ENCODE measurements around the gene PEX5L.

PEX5L gene

GRCh38 chr3:180002006-180002405, 34.7 kb downstream of the PEX5L start:
- TF ChIP-seq FOXP2 (optimal IDR thresholded peaks at IDR 0.05; ENCODE audit: borderline replicate concordance, extremely low read depth, extremely low read length, insufficient read depth): no peak
- no peak for TF ChIP-seq TAF1 (IDR thresholded peaks at IDR 0.05; ENCODE audit: borderline replicate concordance, insufficient read depth, low read length)
- no peak for TF ChIP-seq POLR2AphosphoS5 (IDR thresholded peaks at IDR 0.05; ENCODE audit: low read depth, low read length)
- TF ChIP-seq SIN3A (IDR thresholded peaks at IDR 0.05; ENCODE audit: borderline replicate concordance, insufficient read depth, low read length): no peak
- TF ChIP-seq, protein P1, sequence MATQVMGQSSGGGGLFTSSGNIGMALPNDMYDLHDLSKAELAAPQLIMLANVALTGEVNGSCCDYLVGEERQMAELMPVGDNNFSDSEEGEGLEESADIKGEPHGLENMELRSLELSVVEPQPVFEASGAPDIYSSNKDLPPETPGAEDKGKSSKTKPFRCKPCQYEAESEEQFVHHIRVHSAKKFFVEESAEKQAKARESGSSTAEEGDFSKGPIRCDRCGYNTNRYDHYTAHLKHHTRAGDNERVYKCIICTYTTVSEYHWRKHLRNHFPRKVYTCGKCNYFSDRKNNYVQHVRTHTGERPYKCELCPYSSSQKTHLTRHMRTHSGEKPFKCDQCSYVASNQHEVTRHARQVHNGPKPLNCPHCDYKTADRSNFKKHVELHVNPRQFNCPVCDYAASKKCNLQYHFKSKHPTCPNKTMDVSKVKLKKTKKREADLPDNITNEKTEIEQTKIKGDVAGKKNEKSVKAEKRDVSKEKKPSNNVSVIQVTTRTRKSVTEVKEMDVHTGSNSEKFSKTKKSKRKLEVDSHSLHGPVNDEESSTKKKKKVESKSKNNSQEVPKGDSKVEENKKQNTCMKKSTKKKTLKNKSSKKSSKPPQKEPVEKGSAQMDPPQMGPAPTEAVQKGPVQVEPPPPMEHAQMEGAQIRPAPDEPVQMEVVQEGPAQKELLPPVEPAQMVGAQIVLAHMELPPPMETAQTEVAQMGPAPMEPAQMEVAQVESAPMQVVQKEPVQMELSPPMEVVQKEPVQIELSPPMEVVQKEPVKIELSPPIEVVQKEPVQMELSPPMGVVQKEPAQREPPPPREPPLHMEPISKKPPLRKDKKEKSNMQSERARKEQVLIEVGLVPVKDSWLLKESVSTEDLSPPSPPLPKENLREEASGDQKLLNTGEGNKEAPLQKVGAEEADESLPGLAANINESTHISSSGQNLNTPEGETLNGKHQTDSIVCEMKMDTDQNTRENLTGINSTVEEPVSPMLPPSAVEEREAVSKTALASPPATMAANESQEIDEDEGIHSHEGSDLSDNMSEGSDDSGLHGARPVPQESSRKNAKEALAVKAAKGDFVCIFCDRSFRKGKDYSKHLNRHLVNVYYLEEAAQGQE (IDR thresholded peaks at IDR 0.05; ENCODE audit: insufficient read depth in 1 of 2, low read depth in 2 of 2, low read length in 2 of 2): no peak

DNA sequence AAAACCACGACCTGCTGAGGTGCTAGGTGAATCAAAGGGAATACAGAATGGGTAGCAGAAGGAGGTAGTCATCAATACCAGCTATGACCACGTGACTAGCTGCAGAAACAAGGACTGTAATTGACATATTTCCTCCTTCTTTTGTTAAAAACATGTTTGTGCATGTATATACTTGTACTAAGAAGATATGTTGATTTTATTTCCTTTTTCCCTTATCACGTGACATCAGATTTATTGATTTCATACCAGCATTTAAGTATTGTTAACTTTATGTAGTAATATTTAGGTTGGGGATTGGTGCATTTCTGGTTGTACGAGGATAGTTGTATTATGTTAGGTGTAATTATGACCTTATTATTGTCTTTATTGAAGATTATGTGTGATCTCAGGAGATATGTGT, 36.2 kb downstream of the PEX5L start:
- TF ChIP-seq FOXP2 (optimal IDR thresholded peaks at IDR 0.05; ENCODE audit: borderline replicate concordance, extremely low read depth, extremely low read length, insufficient read depth) (no peak), TAF1 (IDR thresholded peaks at IDR 0.05; ENCODE audit: borderline replicate concordance, insufficient read depth, low read length) (no peak), POLR2AphosphoS5 (IDR thresholded peaks at IDR 0.05; ENCODE audit: low read depth, low read length) (no peak), SIN3A (IDR thresholded peaks at IDR 0.05; ENCODE audit: borderline replicate concordance, insufficient read depth, low read length) (no peak)
- TF ChIP-seq, protein P1 (IDR thresholded peaks at IDR 0.05; ENCODE audit: insufficient read depth in 1 of 2, low read depth in 2 of 2, low read length in 2 of 2): no peak

DNA sequence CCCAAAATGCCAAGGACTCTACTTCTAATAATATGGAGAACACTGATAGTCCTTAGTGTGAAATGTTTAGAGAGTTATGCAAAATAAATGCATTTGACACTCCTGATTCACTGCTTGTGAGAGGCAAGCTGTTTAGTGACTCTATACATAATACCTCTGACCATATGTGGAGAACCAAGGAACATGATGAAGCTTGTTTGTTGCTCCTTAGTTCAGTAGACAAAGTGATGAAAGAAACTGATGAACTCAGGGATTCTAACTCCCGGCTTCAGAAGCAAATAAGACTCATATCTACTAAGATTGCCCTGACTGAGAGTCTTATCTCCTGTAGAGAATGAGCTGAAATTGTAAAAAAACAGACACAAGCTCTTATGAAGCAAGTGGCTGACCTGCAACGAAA, 41.3 kb downstream of the PEX5L start:
- no peak for TF ChIP-seq SIN3A (IDR thresholded peaks at IDR 0.05; ENCODE audit: borderline replicate concordance, insufficient read depth, low read length)
- TF ChIP-seq TAF1 (IDR thresholded peaks at IDR 0.05; ENCODE audit: borderline replicate concordance, insufficient read depth, low read length): no peak
- TF ChIP-seq FOXP2 (optimal IDR thresholded peaks at IDR 0.05; ENCODE audit: borderline replicate concordance, extremely low read depth, extremely low read length, insufficient read depth): no peak
- TF ChIP-seq POLR2AphosphoS5 (IDR thresholded peaks at IDR 0.05; ENCODE audit: low read depth, low read length): no peak
- TF ChIP-seq, protein P1 (IDR thresholded peaks at IDR 0.05; ENCODE audit: insufficient read depth in 1 of 2, low read depth in 2 of 2, low read length in 2 of 2): no peak

DNA sequence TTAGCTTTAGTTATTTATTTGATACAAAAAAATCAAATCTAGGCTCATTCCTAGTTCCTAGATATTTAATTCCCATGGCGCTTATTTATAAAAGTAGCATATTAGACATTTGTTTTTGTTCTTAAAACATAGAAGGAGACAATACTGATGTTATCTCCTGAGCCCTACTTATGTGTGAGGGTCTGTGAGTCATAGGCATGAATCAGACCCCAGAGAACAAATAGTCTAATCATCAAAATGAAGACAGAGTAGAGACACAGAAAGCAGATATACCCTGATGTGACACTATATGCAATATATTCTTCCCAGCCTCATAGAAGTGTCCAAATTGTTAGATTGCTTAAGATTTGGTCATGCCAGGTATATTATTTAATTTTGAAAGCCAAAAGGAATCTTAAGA, 44.9 kb downstream of the PEX5L start:
- no peak for TF ChIP-seq TAF1 (IDR thresholded peaks at IDR 0.05; ENCODE audit: borderline replicate concordance, insufficient read depth, low read length)

- TF ChIP-seq FOXP2 (optimal IDR thresholded peaks at IDR 0.05; ENCODE audit: borderline replicate concordance, extremely low read depth, extremely low read length, insufficient read depth): no peak
- TF ChIP-seq, protein P1 (IDR thresholded peaks at IDR 0.05; ENCODE audit: insufficient read depth in 1 of 2, low read depth in 2 of 2, low read length in 2 of 2): no peak
- no peak for TF ChIP-seq SIN3A (IDR thresholded peaks at IDR 0.05; ENCODE audit: borderline replicate concordance, insufficient read depth, low read length)
- TF ChIP-seq TAF1 (IDR thresholded peaks at IDR 0.05; ENCODE audit: borderline replicate concordance, insufficient read depth, low read length): no peak
- TF ChIP-seq POLR2AphosphoS5 (IDR thresholded peaks at IDR 0.05; ENCODE audit: low read depth, low read length): no peak
These were observed 45.6 kb downstream of the PEX5L start for GRCh38 chr3:179991104-179991503.

All from PFSK-1 (cell line).